ENCODE results near the gene IFT27.

Gene IFT27, protein sequence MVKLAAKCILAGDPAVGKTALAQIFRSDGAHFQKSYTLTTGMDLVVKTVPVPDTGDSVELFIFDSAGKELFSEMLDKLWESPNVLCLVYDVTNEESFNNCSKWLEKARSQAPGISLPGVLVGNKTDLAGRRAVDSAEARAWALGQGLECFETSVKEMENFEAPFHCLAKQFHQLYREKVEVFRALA

DNA sequence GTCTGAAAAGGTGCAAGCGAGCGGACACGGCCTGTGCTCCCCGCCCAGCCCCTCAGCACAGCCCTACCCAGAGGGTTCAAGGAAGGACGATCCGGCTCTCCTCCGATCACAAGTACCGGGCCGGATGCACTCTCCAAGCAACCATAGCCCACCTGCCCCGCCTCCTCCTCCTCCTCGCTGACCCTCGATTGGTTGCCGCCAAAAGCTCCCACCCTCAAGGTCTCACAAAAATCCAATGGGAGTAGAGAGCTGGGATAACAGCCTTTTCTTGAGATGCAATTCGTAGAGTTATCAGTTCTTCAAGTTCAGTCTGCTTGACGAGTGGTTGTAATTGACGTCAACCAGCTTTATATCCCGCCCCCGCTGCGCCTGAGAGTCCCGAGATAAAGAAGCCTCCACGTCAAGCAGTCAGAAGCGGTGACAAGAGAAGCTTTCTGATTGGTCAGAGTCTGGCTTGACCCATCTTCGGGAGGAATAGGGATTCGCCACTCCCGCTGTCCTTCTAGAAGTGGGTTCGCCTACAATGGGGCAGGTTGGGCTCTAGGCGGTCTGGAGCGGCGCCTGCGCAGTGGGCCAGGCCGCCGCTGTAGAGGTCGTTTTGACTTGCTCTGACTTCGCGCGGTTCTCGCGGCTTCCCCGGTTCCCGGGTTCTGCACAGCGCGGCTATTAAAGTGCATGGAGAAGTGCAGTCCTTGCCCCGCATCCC, at the start of gene IFT27:
Gene IFT27, minus strand, starts transcription at position 156 of the 706 bp plus-strand sequence. CDS start 412 bp downstream, outside the sequence.
- peak; percentile 96 for DNase-seq (ENCODE audit: low read depth)

DNA sequence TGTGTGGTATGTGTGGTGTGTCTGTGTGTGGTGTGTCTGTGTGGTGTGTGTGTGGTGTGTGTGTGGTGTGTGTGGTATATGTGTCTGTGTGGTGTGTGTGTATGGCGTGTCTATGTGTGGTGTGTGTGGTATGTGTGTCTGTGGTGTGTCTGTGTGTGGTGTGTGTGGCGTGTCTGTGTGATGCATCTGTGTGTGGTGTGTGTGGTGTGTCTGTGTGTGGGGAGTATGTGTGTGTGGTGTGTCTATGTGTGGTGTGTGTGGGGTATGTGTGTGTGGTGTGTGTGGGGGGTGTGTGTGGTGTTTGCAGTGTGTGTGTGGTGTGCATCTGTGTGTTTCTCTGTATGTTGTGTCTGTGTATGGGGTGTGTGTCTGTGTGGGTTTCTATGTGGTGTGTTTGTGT, 48.7 kb upstream of the IFT27 start:
- no peak for DNase-seq (ENCODE audit: low read depth)

DNA sequence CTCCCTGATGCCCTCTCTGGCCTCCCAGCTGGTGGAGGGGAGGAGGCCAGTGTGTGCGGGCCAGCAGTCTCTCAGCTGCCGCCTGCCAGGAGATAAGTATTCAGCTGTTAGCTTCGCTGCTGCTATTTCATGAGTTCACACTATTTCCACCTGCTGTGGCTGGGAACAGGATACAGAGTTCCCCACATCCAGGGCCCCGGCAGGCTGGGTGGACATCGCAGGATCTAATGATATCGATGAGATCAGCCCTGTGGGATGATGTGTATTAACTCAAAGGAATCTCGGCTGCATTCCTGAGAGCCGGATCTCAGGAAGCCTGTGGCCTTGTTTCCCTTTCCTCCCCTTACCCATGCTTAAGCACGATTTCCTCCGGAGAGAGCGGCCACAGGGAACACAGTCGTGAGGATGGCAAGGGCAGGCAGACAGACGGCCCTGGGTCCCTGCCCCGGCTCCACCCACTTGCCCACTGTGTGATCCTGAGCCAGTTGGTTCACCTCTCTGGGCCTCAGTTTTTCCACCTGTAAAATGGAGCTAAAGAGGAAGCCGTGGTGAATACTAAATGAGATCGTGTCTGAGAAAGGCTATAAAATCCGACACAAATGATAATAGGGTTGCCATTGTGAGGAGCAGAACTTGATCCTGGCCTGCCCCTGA, 47.4 kb upstream of the IFT27 start:
- DNase-seq (ENCODE audit: low read depth): no peak

DNA sequence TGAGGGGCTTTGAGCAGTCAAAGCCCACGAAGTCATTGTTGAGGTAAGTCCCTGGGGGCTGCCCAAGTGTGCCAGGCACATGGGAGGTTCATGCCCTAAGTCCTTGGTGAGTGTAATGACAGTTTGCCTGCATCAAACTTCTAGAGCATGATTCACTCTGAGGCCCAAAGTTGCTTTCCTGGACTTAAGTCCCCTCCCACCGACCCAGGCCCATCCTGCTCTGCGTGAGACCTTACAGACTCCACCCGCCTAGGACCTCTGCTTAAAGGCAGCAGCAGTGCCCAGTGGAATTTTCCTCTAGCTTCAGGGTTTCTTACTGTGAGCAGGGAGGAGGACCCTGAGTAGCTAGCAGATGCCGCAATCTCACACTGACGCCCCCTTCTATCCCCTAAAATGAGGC, 46.7 kb upstream of the IFT27 start:
- DNase-seq (ENCODE audit: low read depth): no peak

DNA sequence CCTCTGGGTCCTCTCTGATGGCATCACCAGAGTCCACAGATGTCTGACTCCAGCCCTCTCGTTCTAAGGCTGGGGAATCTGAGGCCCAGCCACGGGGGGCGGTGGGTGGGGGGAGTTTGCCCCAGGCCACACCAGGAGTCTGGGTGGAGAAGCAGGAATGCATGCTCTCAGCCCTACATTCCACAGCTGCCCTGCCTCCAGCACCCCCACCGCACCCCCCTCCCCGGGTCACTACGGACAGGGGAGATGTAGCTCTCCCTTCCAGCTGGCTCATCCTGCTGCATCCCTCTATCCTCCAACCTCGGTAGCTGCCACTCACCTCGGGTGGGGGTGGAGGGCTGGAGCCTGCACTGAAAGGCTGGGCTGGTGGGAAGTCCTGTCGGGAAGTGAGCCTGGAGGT, 43.2 kb upstream of the IFT27 start:
- DNase-seq (ENCODE audit: low read depth): no peak

DNA sequence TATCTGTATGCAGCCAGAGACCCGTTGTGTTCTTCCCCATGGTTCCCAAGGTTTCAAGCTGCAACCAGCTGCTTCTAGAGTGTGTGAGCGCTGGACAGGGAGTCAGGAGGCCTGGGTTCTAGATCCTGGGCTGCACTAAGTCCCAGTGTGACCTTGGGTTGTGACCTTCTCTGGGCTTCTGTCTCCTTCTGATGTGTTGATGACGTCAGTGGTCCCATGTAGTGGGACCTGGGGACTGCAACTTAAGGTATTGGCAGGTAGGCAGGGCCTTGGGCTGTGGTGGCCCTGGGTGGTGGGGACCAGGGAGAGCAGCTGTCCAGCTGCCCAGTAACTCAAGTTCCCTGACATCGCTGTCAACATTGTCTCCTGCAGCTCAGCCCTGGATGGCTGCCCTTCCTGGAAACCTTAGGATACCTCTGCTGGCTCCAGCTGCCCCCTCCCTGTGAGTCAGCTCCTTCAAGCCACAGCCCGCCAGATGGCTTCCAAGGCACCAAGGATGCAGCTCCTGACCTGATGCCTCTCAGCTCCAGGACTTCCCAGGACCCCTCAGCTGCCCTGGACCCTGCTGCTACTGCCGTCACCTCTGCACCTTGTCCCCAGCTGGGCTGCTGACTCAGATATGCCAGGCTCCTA, 42.2 kb upstream of the IFT27 start:
- no peak for DNase-seq (ENCODE audit: low read depth)

DNA sequence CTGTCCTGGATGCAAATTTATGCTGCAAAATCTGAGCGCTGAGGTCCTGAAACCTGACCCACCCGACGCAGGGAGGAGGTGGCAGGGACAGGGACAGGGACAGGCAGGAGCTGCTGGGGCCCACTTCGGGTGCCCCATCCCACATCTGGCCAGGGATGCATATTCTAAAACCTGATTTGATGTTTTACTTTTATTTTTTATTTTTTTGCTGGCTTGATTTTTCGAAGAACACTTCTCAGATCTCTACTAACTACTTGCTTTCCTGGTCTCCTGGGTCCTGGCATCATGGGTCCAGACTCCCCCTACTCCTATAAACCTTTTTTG, 41.6 kb upstream of the IFT27 start:
- DNase-seq (ENCODE audit: low read depth): no peak

DNA sequence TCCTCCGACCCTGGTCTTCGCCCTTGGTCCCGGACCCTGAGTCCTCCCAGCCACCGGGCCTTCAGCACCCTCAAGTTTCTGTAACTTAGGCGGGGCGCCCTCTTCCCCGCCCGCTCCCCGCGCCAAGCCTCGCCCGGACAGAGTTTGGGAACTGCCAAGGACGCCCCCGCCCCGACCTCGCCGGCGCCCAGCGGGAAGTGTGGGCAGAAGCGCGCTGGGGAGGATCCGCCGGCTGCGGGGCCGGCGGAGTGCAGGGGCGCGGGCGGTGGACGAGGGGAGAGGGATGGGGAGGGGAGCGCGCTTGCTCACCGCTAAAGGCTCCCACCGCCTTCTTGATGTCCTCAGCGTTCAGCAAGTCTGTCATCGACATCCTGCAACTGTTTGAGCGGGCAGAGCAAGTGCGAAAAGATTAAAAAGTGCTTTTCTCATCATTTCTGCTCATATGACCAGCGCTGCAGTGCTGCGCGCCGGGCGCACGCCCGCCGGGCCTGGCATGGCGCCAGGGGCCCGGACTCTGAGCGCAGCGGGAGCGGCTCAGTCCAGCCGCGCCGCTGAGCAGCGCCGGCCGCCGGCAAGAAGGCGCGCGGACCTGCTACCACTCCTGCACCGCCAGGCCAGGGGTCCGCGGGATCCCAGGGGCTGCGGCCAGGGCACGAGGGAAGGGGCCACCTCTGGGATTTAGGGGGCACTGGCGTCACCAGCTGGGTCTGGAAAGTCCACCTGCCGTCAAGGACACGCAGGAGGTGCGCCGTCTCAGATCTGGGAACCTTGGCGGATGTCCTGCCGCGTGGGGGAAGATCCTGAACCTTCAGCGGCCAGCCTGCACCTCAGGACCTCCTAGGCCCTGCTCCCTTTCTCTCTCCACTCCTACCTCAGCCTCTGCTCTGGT, 41.0 kb upstream of the IFT27 start, which contains the start of gene PVALB:
Gene PVALB, minus strand, starts transcription at position 400 of the 889 bp plus-strand sequence. Its CDS starts 30 bp downstream, at position 370.
- no peak for DNase-seq (ENCODE audit: low read depth)

DNA sequence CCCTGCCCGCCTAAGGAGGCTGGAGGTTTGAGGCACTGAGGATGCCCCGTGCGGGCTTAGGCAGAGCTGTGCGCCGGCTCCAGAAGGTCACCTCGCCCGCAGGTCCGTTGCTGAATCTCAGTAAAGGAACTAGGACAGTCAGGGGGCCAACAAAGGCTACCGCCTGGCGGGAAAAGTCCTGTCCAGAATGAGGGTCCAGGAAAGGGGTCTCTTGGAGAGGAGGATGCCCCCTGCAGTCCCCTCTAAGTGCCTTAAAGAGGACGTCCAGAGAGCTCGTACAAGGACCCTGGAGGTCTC, 40.4 kb upstream of the IFT27 start:
- no peak for DNase-seq (ENCODE audit: low read depth)

DNA sequence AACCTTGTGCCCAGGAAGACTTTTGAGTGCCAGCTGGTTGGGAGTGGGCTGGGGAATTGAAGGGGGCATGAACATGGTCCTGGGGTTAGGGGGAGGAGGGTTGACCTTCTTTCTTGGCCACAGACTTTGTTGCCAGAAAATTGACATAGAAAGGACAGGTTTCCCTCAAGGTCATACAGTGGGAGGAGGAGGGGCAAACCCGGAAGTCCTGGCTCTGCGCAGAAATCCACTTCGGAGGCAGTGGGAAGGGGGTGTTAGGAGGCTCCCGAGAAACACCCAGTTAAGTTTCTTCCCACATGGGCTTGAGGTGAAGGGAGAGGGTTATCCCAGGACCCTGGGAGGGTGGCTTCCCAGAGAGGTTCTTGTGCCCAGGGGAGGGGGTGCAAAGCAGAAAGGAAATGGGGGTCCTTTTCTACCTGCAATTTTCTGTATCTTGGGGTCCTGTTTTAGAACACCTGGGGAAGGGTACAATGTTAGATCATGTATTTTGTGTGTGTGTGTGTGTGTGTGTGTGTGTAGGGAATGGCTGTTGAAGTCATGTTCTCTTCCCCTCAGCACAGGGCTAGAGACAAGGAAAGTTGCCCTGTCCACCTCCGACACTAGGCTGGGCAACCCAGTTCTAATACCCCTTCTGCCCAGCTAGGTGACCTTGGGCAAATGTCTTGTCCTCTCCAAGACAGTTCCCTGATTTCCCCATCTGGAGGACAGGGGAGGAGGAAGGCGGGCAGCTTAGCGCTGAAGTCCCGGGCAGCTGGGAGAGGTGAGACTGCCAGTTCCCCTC, 39.8 kb upstream of the IFT27 start:
- DNase-seq (ENCODE audit: low read depth): no peak

DNA sequence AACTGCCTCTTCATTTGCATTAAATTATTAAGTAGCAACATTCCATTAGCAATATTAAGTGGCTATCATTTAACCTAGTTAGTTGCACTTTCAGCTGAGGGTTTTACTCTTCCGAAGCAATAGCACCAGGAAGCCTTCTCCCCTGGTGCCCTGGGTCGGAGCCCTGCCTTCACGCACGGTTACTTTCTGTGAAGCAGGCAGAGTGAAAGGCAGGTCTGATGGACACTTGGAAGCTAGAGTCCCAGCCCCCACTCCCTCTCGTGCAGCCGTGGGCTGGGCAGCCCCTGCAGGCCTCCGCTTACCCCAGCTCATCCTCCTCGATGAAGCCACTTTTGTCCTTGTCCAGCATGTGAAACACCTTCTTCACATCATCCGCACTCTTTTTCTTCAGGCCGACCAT, 38.9 kb upstream of the IFT27 start:
- DNase-seq (ENCODE audit: low read depth): no peak

DNA sequence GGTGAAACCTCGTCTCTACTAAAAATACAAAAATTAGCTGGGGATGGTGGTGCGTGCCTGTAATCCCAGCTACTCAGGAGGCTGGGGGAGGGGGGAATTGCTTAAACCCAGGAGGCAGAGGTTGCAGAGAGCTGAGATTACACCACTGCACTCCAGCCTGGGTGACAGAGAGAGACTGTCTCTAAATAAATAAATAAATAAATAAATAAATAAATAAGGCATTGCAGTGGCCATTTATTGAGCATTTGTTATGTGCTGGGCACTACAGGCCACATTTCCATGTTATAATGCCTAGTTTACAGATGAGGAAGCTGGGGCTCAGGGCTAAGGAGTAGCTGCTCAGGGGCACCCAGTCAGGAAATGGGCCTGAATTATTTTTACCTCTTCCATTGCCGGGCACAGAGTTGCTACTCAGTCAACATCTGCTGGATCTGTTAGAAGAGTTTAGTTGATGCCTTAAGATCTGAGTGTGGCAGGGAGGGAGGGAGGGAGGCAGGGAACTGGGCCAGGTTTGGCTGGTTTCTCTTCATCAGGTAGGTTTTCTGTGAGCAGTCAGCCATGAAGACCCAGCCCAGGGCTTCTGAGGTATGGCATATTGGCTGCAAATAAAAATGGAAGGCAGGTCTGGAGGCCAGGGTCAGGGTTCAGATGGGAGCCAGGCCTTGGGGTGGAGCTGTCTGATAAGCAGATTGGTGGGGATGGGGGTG, 35.3 kb upstream of the IFT27 start:
- DNase-seq (ENCODE audit: low read depth): no peak

DNA sequence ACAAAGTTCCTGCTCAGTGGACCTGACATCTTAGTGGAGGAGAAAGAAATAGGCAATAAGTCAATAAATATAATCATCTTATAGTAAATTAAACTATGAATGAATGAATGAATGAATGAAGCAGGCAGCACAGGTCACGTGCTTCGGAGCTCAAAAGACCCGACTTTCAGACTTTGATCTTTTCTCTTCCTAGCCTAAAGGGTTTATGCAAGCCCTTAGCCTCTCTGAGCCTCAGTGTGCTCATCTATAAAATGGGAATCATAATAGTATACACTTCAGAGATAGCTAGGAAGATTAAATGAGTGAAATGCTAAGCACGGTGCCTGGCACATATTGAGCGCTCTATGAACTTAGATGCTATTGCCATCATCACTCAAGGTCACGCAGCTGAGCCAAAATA, 33.4 kb upstream of the IFT27 start:
- DNase-seq (ENCODE audit: low read depth): no peak

DNA sequence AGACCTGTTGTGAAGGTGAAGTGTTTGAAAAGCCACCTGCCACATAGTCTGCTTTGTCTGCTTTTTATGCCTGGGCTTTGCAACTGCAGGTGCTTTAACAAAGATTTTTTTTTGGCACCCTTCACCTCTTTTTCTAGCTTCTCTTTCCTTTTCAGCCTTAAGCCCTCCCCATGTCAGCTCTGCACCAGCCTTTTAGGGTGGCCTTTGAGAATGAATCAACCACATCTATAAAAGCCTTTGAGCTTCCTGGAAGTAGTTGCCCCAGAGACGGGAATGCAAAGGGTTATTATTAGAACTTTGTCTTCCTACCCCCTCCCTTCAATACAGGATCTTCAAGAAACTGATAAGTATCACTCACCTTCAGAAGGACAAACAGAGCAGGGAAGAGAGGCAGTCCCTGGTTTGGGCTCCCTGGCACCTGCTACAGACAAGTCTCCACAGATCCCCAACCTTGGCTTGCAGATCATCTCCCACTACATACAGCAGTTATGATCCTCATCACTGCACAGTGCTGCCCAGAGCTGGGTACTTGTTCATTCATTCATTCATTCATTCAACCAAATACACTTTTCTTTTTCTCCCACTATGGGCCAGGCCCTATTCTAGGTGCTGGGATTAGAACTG, 32.9 kb upstream of the IFT27 start:
- no peak for DNase-seq (ENCODE audit: low read depth)

DNA sequence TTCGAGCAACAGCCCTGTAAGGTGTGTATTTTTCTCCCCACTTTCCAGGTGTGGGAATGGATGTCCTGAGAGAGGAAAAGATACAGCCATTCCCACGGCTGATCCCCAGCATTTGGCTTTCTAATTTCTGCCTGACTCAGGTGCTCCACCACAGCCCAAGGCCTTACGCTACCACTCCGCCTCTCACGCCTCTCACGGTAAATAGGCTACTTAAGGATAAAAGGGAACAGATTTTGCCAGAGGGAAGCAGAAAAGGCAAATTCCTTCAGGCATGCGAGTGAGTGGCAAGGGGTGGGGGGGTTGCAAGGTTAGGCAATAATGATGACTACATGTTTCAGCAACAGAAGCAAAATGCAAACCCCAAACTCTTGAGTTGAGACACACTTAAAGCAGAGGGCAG, 31.7 kb upstream of the IFT27 start:
- DNase-seq (ENCODE audit: low read depth): no peak

DNA sequence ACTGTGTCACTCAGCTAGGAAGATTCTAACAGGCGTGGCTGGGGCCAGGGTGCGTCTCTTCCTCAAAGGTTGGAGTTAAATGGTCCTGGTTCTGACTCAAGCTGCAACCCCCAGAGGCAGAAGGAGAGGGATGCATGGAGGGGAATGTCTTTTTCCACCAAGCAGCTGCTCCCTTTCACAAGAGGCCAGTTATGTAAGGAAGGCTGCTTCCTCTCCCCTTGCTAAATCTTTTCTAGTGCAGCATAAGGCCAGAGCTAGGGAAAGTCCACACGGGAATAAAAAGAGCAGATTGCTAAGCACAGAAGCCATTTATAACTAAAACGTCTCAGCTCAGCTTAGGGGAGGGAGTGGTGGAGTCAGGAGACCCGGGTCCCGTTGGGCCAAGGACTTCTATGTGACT, 30.9 kb upstream of the IFT27 start:
- no peak for DNase-seq (ENCODE audit: low read depth)

DNA sequence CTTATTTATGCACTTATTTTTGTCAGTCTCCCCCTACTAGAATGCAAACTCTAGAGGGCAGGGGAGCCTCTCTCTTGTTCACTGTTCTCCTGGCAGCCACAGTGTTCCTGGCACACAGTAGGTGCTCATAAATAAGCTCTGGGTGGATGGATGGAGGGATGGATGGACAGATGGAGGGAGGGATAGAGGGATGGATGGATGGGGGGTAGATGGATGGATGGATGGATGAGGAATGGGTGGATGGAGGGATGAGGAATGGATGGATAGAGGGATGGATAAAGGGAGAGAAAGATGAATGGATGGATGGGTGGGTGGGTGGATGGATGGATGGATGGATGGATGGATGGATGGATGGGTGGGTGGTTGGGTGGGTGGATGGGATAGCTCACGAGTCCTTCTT, 27.4 kb upstream of the IFT27 start:
- no peak for DNase-seq (ENCODE audit: low read depth)

DNA sequence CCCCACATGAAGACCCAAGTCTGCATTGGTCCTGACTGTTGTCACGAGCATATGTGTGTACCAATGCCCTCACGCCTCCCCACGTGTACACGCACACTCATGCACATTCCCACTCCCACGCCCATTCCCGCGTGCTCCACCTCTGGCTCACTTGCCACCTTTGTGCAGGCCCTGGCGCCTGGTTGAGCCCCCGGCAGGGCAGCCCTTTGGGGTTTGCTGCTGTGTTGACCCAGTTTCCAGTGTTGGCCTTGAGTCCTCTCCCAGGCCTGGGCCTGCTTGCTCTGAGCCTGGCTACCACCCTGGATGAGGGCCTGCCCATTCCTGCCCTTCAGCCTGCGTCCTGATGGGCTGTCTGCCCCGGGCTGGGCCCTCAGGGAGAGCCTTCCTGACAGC, 22.8 kb upstream of the IFT27 start:
- no peak for DNase-seq (ENCODE audit: low read depth)

DNA sequence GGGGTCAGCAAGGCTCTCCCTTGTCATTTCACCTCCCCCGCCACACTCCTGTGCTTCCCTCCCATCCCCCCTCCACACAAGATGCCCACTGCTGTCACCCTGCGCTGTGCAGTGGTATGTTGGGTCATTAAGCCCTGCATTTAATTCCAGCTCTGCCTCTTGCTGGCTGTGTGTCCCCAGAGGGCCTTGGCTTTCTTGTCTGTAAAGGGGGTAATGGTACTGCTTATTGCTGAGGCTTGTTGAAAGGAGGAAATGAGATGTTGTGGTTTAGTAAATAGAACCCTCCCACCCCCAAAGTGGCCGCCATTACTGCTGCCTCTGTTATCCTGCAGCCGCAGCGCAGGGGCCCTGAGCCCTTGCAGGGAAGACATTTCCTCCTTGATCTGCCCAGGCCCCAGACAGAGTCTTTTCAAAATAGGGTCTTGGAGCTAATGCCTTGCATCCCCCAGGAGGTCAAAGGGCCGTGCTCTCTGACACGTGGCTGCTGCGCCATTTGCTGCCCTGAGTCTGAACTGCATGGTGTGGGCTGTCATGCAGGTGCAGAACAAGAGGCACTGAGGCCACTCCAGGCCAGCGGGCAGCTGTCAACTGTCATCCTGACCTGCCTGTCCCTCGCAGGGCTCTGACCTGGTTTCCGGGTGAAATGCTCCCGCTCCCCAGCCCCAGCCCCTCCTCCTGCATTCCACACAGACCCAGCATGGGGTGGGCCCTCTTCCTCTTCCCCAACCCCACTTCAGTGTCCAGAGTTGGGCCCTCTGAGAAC, 22.2 kb upstream of the IFT27 start:
- no peak for DNase-seq (ENCODE audit: low read depth)

DNA sequence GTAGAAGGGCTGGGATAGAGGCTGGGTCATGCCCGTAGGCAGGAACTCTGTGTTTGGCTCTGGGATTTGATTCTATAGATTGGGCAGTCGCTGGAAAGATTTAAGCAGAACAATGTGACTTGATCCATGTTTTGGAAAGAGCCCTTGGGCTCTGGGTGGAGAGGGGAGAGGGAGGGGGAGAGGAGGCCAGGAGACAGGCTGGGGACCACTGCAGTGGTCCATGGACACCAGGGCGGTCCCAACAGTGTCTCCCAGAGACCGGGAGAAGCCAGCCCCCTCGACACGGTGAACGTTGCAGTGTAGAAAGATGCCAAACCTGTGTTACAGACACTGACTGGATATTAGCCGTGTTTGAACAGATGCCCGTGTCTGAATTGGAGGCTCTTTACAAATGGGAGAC, 21.5 kb upstream of the IFT27 start:
- DNase-seq (ENCODE audit: low read depth): no peak
